ENCODE measurements around the gene SMC3.
"Not testable (repeated sequence)": the region's sequence is repeated elsewhere in the genome, so short reads cannot be mapped to it uniquely, and the experiment has no call there.

SMC3 gene

GRCh38 chr10:110615057-110615747, 47.7 kb downstream of the SMC3 start:
- Histone ChIP-seq H3K27ac (ENCODE audit: low read length) (no peak overlapping the region), H3K9me3 (ENCODE audit: insufficient read depth, low read depth, low read length) (no peaks in the 10 kb centered on the region), H3K27me3 (ENCODE audit: insufficient read depth, low read length) (no peaks in the 10 kb centered on the region), H3K36me3 (ENCODE audit: insufficient read depth, low read depth, low read length) (no peaks in the 10 kb centered on the region), H3K9ac (ENCODE audit: low read depth, low read length) (no peak overlapping the region), H3K4me3 (ENCODE audit: low read length) (no peak overlapping the region), H3K4me1 (ENCODE audit: insufficient read depth, low read length) (peaks cover 7% of the 10 kb centered on the region; the same call in 1 of the 2 replicates)

DNA sequence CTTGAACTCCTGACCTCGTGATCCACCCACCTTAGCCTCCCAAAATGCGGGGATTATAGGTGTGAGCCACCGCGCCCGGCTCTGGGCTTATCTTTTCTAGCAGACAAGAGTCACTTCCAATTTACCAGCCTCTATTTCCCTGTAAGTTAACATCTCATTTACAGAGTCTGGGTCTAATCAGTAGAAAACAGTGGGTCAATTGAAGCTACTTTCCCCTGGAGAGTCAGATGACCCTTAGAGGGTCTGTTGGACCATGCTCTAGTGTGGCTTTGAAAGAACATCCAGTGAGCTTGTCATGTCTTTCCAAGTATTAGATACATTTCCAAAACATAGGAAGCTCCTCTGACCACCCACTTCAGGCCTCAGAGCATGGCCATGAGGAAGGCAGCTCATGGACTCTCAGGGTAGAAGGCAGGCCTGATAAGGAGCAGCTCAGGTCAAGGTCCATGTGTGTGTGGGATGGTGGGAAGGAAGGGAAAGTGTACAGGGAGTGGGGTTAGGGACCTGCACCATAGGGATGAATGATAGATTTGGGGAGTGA, 49.1 kb downstream of the SMC3 start:
- no peak overlapping the region for H3K27ac ChIP-seq (ENCODE audit: low read length)
- H3K36me3 ChIP-seq (ENCODE audit: insufficient read depth, low read depth, low read length): peaks cover 8% of the 10 kb centered on the region; the same call in 1 of the 2 replicates
- no peak overlapping the region for H3K4me3 ChIP-seq (ENCODE audit: low read length)
- H3K27me3 ChIP-seq (ENCODE audit: insufficient read depth, low read length): no peaks in the 10 kb centered on the region
- H3K4me1 ChIP-seq (ENCODE audit: insufficient read depth, low read length): peaks cover 5% of the 10 kb centered on the region; the same call in 1 of the 2 replicates
- no peaks in the 10 kb centered on the region for H3K9me3 ChIP-seq (ENCODE audit: insufficient read depth, low read depth, low read length)
- no peak overlapping the region for H3K9ac ChIP-seq (ENCODE audit: low read depth, low read length)

GRCh38 chr10:110617425-110618229, 50.1 kb downstream of the SMC3 start:
- no peaks in the 10 kb centered on the region for H3K27me3 ChIP-seq (ENCODE audit: insufficient read depth, low read length)
- H3K4me3 ChIP-seq (ENCODE audit: low read length): no peak overlapping the region
- peaks cover 14% of the 10 kb centered on the region; the same call in 1 of the 2 replicates for H3K36me3 ChIP-seq (ENCODE audit: insufficient read depth, low read depth, low read length)
- H3K27ac ChIP-seq (ENCODE audit: low read length): no peak overlapping the region
- H3K9me3 ChIP-seq (ENCODE audit: insufficient read depth, low read depth, low read length): no peaks in the 10 kb centered on the region
- H3K9ac ChIP-seq (ENCODE audit: low read depth, low read length): no peak overlapping the region
- no peaks in the 10 kb centered on the region for H3K4me1 ChIP-seq (ENCODE audit: insufficient read depth, low read length)

GRCh38 chr10:110618230-110618610, 50.7 kb downstream of the SMC3 start:
- Histone ChIP-seq H3K9me3 (ENCODE audit: insufficient read depth, low read depth, low read length) (no peaks in the 10 kb centered on the region), H3K4me1 (ENCODE audit: insufficient read depth, low read length) (no peaks in the 10 kb centered on the region), H3K9ac (ENCODE audit: low read depth, low read length) (no peak overlapping the region), H3K36me3 (ENCODE audit: insufficient read depth, low read depth, low read length) (peaks cover 14% of the 10 kb centered on the region; the same call in 1 of the 2 replicates), H3K4me3 (ENCODE audit: low read length) (no peak overlapping the region), H3K27ac (ENCODE audit: low read length) (no peak overlapping the region), H3K27me3 (ENCODE audit: insufficient read depth, low read length) (no peaks in the 10 kb centered on the region)

DNA sequence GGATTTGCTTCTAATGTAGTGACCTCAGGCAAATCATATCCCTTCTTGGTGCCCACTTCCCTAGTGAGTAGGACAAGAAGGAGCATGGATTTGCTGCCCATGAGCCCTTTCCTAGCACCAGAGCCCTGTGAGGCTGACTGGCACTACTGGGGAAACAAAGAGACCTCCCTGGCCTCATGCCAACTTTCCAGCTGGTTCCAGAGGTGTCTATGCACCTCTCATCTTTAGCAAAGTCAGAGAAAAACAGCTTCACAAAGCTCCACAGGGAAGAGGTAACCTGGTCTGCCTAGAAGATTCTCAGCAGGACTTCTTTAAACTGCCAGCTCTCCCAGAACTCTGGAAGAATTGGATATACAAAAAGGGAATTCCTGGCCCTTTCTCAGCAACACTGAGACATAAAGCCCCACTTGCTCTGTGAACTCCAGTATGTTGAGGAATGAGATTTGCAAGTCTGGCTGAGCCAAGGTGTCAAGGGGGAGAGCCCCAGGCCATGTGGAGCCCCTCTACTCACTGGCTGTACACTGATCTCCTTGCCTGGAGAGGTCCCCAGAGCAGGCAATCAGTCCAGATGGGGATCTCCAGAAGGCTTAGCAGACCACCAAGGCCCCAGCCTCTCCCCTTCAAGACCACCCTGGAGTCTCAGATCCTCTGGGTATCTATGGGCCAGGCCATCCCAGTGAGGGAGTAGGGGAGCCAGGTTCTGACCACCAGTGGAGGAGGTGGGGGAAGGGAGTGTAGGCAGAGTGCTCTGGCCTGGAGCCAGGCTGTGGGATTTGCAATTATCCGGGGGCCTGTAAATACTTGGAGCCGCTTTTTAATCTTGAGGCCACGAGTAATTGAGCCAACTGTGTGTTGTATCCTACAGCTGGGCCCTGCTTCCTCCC, 52.3 kb downstream of the SMC3 start:
- H3K36me3 ChIP-seq (ENCODE audit: insufficient read depth, low read depth, low read length): peaks cover 14% of the 10 kb centered on the region; the same call in 1 of the 2 replicates
- no peaks in the 10 kb centered on the region for H3K9me3 ChIP-seq (ENCODE audit: insufficient read depth, low read depth, low read length)
- no peak overlapping the region for H3K27ac ChIP-seq (ENCODE audit: low read length)
- H3K4me3 ChIP-seq (ENCODE audit: low read length): no peak overlapping the region
- H3K4me1 ChIP-seq (ENCODE audit: insufficient read depth, low read length): no peaks in the 10 kb centered on the region
- no peak overlapping the region for H3K9ac ChIP-seq (ENCODE audit: low read depth, low read length)
- no peaks in the 10 kb centered on the region for H3K27me3 ChIP-seq (ENCODE audit: insufficient read depth, low read length)

- Histone ChIP-seq H3K27me3 (ENCODE audit: insufficient read depth, low read length) (no peaks in the 10 kb centered on the region), H3K36me3 (ENCODE audit: insufficient read depth, low read depth, low read length) (peaks cover 14% of the 10 kb centered on the region; the same call in 1 of the 2 replicates), H3K4me1 (ENCODE audit: insufficient read depth, low read length) (no peaks in the 10 kb centered on the region), H3K4me3 (ENCODE audit: low read length) (no peak overlapping the region), H3K27ac (ENCODE audit: low read length) (no peak overlapping the region), H3K9me3 (ENCODE audit: insufficient read depth, low read depth, low read length) (no peaks in the 10 kb centered on the region), H3K9ac (ENCODE audit: low read depth, low read length) (no peak overlapping the region)
These were observed 52.9 kb downstream of the SMC3 start for GRCh38 chr10:110620398-110620719.

GRCh38 chr10:110623316-110623715, 55.8 kb downstream of the SMC3 start:
- H3K36me3 ChIP-seq (ENCODE audit: insufficient read depth, low read depth, low read length): peaks cover 14% of the 10 kb centered on the region; the same call in 1 of the 2 replicates
- not testable (repeated sequence) for H3K9ac ChIP-seq (ENCODE audit: low read depth, low read length); H3K27me3 ChIP-seq (ENCODE audit: insufficient read depth, low read length); H3K4me3 ChIP-seq (ENCODE audit: low read length); H3K4me1 ChIP-seq (ENCODE audit: insufficient read depth, low read length); H3K27ac ChIP-seq (ENCODE audit: low read length); H3K9me3 ChIP-seq (ENCODE audit: insufficient read depth, low read depth, low read length)

- Histone ChIP-seq H3K36me3 (ENCODE audit: insufficient read depth, low read depth, low read length) (peaks cover 14% of the 10 kb centered on the region; the same call in 1 of the 2 replicates), H3K4me3 (ENCODE audit: low read length) (no peak overlapping the region), H3K27ac (ENCODE audit: low read length) (no peak overlapping the region), H3K9ac (ENCODE audit: low read depth, low read length) (no peak overlapping the region), H3K9me3 (ENCODE audit: insufficient read depth, low read depth, low read length) (no peaks in the 10 kb centered on the region), H3K4me1 (ENCODE audit: insufficient read depth, low read length) (peaks cover 5% of the 10 kb centered on the region), H3K27me3 (ENCODE audit: insufficient read depth, low read length) (no peaks in the 10 kb centered on the region)
These were observed 57.9 kb downstream of the SMC3 start for GRCh38 chr10:110625356-110625894.

DNA sequence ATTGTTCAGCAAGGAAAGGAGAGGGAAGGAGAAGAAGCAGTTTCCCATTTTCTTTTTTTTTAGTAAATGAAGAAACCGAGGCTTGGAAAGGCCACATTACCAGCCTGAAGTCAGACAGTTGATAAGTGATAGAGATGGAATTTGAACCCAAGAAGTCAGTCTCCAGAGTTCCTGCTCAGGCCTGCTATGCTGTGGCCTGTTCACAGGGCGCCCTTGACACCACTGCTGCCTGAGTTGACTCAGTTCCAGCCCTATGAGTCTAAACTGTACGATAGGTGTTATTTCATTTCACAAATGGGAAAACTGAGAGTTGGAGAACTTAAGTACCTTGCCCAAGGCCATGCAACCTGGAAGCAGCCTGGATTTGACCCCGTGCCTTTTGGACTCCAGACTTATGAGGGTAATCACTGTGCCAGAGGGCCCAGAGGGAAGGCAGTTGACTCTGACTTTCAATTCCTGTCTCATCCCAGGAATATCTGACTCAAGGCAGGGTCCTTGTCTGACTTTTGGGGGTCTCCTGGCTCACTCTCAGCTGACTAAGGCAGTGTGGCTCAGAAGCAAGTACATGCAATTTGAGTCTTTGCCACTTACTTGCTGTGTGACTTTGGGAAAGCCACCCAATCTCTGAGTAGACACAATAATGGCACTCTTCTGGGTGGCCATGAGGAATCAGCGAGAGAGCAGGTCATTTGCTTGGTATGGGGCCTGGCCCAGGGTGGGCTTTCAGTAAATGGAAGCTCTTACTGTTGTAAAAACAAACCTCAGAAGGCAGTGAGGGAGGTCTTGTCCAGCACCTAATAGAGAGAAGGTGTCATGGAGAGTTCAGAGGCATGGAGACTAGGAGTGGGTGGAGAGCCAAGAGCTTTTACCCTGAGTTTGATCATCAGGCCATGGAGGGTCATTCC, 58.7 kb downstream of the SMC3 start:
- H3K9ac ChIP-seq (ENCODE audit: low read depth, low read length): no peak overlapping the region
- H3K27me3 ChIP-seq (ENCODE audit: insufficient read depth, low read length): no peaks in the 10 kb centered on the region
- H3K36me3 ChIP-seq (ENCODE audit: insufficient read depth, low read depth, low read length): peaks cover 10% of the 10 kb centered on the region; the same call in 1 of the 2 replicates
- no peak overlapping the region for H3K27ac ChIP-seq (ENCODE audit: low read length)
- no peak overlapping the region for H3K4me3 ChIP-seq (ENCODE audit: low read length)
- peaks cover 5% of the 10 kb centered on the region for H3K4me1 ChIP-seq (ENCODE audit: insufficient read depth, low read length)
- no peaks in the 10 kb centered on the region for H3K9me3 ChIP-seq (ENCODE audit: insufficient read depth, low read depth, low read length)

DNA sequence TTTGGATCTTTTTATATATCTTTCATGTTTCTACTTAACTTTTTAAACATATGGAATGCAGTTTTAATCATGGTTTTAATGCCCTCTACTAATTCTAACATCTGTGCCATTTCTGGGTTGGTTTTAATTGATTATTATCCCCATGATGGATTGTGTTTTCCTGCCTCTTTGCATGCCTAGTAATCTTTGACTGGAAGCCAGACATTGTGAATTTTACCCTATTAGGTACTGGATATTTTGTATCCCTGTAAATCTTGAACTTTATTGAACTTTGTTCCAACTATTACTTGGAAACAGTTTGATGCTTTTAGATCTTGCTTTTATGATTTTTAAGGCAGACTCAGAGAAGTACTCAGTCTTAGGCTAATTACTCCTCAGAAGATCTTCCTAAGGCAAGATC, 60.7 kb downstream of the SMC3 start:
- H3K9ac ChIP-seq (ENCODE audit: low read depth, low read length): no peak overlapping the region
- peaks cover 5% of the 10 kb centered on the region for H3K4me1 ChIP-seq (ENCODE audit: insufficient read depth, low read length)
- no peaks in the 10 kb centered on the region for H3K36me3 ChIP-seq (ENCODE audit: insufficient read depth, low read depth, low read length)
- H3K4me3 ChIP-seq (ENCODE audit: low read length): no peak overlapping the region
- H3K27ac ChIP-seq (ENCODE audit: low read length): no peak overlapping the region
- no peaks in the 10 kb centered on the region for H3K9me3 ChIP-seq (ENCODE audit: insufficient read depth, low read depth, low read length)
- no peaks in the 10 kb centered on the region for H3K27me3 ChIP-seq (ENCODE audit: insufficient read depth, low read length)

Data from iPS-20b (cell line).